GM12878 (cell line): Measurements from ENCODE around the gene THYN1.

Experiments
- BCLAF1 ChIP-seq: fragments of 450-650 bp; IDR thresholded peaks from 2 replicates; pipeline ENCODE4 v1.6.1; 2017; ENCODE audit warnings: antibody characterized with exemption, mild to moderate bottlenecking, moderate library complexity
- TF ChIP-seq, protein P1 (sequence below), 3 experiments: IDR thresholded peaks in 2 of 3; conservative IDR thresholded peaks in 1 of 3; 2 replicates each; pipeline ENCODE4 v1.5.1; 2011; ENCODE audit warnings: low read depth in 3 of 3, low read length in 3 of 3, mild to moderate bottlenecking in 3 of 3, control low read depth in 2 of 3, moderate library complexity in 2 of 3, inconsistent platforms in 1 of 3, mixed read lengths in 1 of 3; ENCODE audit not compliant: control insufficient read depth in 2 of 3, insufficient read depth in 1 of 3; ENCODE audit errors: extremely low read depth in 1 of 3

- TF ChIP-seq BCLAF1 = no peak
- TF ChIP-seq, protein P1, sequence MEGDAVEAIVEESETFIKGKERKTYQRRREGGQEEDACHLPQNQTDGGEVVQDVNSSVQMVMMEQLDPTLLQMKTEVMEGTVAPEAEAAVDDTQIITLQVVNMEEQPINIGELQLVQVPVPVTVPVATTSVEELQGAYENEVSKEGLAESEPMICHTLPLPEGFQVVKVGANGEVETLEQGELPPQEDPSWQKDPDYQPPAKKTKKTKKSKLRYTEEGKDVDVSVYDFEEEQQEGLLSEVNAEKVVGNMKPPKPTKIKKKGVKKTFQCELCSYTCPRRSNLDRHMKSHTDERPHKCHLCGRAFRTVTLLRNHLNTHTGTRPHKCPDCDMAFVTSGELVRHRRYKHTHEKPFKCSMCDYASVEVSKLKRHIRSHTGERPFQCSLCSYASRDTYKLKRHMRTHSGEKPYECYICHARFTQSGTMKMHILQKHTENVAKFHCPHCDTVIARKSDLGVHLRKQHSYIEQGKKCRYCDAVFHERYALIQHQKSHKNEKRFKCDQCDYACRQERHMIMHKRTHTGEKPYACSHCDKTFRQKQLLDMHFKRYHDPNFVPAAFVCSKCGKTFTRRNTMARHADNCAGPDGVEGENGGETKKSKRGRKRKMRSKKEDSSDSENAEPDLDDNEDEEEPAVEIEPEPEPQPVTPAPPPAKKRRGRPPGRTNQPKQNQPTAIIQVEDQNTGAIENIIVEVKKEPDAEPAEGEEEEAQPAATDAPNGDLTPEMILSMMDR (IDR thresholded peaks at IDR 0.05 in 2 of 3, conservative IDR thresholded peaks at IDR 0.05 in 1 of 3; ENCODE audit: control insufficient read depth in 2 of 3, extremely low read depth in 1 of 3, insufficient read depth in 1 of 3, low read depth in 3 of 3, low read length in 3 of 3) = no peak
These were observed 17.8 kb downstream of the THYN1 start for GRCh38 chr11:134235399-134235798.
